ENCODE data around the gene CCDC157. TPM values are rescaled to one million over a fixed set of nuclear protein-coding genes. Genes with fewer than 3 reads are reported as not detected.

CCDC157 gene
- total RNA-seq, 1 experiment from 2014 or later: 4.9 TPM

GRCh38 chr22:30386960-30387827 lies 30.4 kb downstream of the CCDC157 start, which contains the start of gene RNF215:
TSS of gene RNF215 (minus strand) at chr22:30387411. CDS start at chr22:30387313, 98 bp downstream.
- BruUV-seq (replicated peaks): no TSS peak

GRCh38 chr22:30390974-30391691 lies 34.3 kb downstream of the CCDC157 start:
- Mint-ChIP-seq H3K27me3 (ENCODE audit: insufficient read depth, unreplicated experiment) (no peaks in the 10 kb centered on the region), H3K4me3 (ENCODE audit: unreplicated experiment) (no peak overlapping the region), H3K27ac (ENCODE audit: unreplicated experiment) (no peak overlapping the region), H3K4me1 (ENCODE audit: low read depth, unreplicated experiment) (no peaks in the 10 kb centered on the region), H3K9me3 (ENCODE audit: unreplicated experiment) (no peaks in the 10 kb centered on the region), H3K36me3 (ENCODE audit: insufficient read depth, unreplicated experiment) (no peaks in the 10 kb centered on the region)
- Histone ChIP-seq H3K4me1 (0 out of 2 replicates have a peak, but pooled peaks cover 1% of the 10 kb centered on the region), H3K36me3 (ENCODE audit: control insufficient read depth, insufficient read depth, low read length) (no peaks in the 10 kb centered on the region), H3K4me3 (ENCODE audit: low read depth, low read length) (no peak overlapping the region), H3K27me3 (replicated peaks; ENCODE audit: control insufficient read depth, insufficient read depth, low read length) (no peaks in the 10 kb centered on the region), H3K9me3 (no peaks in the 10 kb centered on the region)
- intact Hi-C loops (cut with micrococcal nuclease; ENCODE audit: unreplicated experiment): loop anchor here (1.0 kb wide), 2 partner anchors 32 to 94 kb away; no protein-coding TSS in a partner anchor
- ChIA-PET CTCF (interaction anchor here (1.1 to 1.6 kb wide), 2 partner anchors 33 to 100 kb away, joined by 3 to 6 read pairs; no protein-coding TSS in a partner anchor), POLR2A (no interaction called here)
- no TSS peak for BruUV-seq (replicated peaks)
- peak; percentile 67 to 74 for DNase-seq
- TF ChIP-seq CTCF (IDR thresholded peaks at IDR 0.05; ENCODE audit: insufficient read depth in 1 of 2, low read depth in 1 of 2, low read length in 1 of 2, severe bottlenecking in 1 of 2, unreplicated experiment in 1 of 2): peak; percentile 72

More at GRCh38 chr22:30386960-30387827, 30.4 kb downstream of the CCDC157 start, which contains the start of gene RNF215:
- DNase-seq: peak; percentile 69 to 90
- intact Hi-C loops (cut with micrococcal nuclease; ENCODE audit: unreplicated experiment): loop anchor here (1.0 to 5.0 kb wide), 4 partner anchors 60 to 280 kb away; partner anchors contain the start of genes CASTOR1 and TBC1D10A
- H3K4me1 Mint-ChIP-seq (ENCODE audit: low read depth, unreplicated experiment): no peaks in the 10 kb centered on the region
- Histone ChIP-seq H3K36me3 (ENCODE audit: control insufficient read depth, insufficient read depth, low read length) (no peaks in the 10 kb centered on the region), H3K9me3 (no peaks in the 10 kb centered on the region), H3K27me3 (replicated peaks; ENCODE audit: control insufficient read depth, insufficient read depth, low read length) (no peaks in the 10 kb centered on the region), H3K4me1 (0 out of 2 replicates have a peak, but pooled peaks cover 4% of the 10 kb centered on the region), H3K4me3 (ENCODE audit: low read depth, low read length) (peak within 1 kb of the TSS; percentile 64)
- peak; percentile 84 to 88 for TF ChIP-seq CTCF (IDR thresholded peaks at IDR 0.05; ENCODE audit: insufficient read depth in 1 of 2, low read depth in 1 of 2, low read length in 1 of 2, severe bottlenecking in 1 of 2, unreplicated experiment in 1 of 2)
- H3K36me3 Mint-ChIP-seq (ENCODE audit: insufficient read depth, unreplicated experiment): no peaks in the 10 kb centered on the region
- H3K27ac Mint-ChIP-seq (ENCODE audit: unreplicated experiment): peak within 1 kb of the TSS; percentile 12
- no peaks in the 10 kb centered on the region for H3K9me3 Mint-ChIP-seq (ENCODE audit: unreplicated experiment)
- ChIA-PET CTCF (interaction anchor here (0.6 to 1.9 kb wide), 18 partner anchors 10 to 279 kb away, joined by 3 to 51 read pairs (median 4); partner anchors contain the start of genes CASTOR1, CCDC157, SEC14L2 and SF3A1), POLR2A (interaction anchor here (0.6 to 1.0 kb wide), 3 partner anchors 30 to 99 kb away, joined by 3 to 4 read pairs (median 4); partner anchors contain the start of genes CCDC157 and SF3A1)
- peak within 1 kb of the TSS; percentile 67 for H3K4me3 Mint-ChIP-seq (ENCODE audit: unreplicated experiment)
- no peaks in the 10 kb centered on the region for H3K27me3 Mint-ChIP-seq (ENCODE audit: insufficient read depth, unreplicated experiment)

All from Caco-2 (cell line).